Measurements from ENCODE around the gene MAFG.

The MAFG gene

DNA sequence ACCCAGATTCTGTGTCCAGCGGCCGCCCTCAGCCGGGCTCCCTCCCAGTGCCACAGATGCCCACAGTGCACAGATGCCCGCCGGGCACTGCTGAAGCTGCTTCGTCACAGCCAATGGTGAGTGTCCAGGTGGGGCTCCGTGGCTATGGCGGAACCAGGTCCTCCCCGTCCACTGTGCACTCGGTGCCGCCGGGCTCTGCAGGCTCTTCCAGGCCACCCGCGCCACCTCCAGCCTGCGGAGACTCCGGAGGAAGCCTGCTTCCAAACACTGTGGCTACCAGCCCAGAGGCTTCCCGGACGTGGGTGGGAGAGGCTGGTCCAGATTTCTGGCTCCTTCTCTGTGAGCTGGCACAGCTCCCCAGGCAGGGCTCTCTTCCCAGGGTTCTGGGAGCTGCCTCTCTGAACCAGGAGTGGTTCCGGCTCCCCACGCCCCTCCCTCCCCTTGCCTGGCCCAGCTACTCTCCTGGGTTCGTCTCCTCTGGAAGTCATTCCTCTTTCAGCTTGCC lies 12.4 kb upstream of the MAFG start:
- H3K27ac ChIP-seq = no peak overlapping the region
- TF ChIP-seq, protein P1, sequence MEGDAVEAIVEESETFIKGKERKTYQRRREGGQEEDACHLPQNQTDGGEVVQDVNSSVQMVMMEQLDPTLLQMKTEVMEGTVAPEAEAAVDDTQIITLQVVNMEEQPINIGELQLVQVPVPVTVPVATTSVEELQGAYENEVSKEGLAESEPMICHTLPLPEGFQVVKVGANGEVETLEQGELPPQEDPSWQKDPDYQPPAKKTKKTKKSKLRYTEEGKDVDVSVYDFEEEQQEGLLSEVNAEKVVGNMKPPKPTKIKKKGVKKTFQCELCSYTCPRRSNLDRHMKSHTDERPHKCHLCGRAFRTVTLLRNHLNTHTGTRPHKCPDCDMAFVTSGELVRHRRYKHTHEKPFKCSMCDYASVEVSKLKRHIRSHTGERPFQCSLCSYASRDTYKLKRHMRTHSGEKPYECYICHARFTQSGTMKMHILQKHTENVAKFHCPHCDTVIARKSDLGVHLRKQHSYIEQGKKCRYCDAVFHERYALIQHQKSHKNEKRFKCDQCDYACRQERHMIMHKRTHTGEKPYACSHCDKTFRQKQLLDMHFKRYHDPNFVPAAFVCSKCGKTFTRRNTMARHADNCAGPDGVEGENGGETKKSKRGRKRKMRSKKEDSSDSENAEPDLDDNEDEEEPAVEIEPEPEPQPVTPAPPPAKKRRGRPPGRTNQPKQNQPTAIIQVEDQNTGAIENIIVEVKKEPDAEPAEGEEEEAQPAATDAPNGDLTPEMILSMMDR (IDR thresholded peaks at IDR 0.05) = no peak
- no peak for TF ChIP-seq ZFX (IDR thresholded peaks at IDR 0.05; ENCODE audit: borderline replicate concordance)

DNA sequence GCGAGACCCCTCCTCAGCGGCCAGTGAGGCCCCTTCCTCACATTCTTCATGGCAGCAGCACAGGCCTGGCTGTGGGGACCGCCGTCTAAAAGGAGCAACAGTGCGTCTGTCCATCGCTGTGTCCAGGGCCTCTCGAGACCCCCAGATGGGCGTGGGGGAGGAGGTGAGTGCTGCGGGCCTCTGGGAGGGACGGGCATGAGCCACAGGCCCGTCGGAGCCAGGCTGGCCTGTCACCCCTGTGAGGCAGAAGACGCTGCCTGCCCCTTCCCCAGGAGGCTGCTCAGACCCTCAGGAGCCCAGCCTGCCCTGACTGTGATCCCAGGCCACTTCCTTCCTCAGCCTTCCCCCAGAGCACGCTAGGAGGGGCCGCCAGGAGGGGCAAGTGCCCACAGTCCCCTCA lies 11.7 kb upstream of the MAFG start:
- no peak overlapping the region for H3K27ac ChIP-seq
- TF ChIP-seq ZFX (IDR thresholded peaks at IDR 0.05; ENCODE audit: borderline replicate concordance) = no peak

DNA sequence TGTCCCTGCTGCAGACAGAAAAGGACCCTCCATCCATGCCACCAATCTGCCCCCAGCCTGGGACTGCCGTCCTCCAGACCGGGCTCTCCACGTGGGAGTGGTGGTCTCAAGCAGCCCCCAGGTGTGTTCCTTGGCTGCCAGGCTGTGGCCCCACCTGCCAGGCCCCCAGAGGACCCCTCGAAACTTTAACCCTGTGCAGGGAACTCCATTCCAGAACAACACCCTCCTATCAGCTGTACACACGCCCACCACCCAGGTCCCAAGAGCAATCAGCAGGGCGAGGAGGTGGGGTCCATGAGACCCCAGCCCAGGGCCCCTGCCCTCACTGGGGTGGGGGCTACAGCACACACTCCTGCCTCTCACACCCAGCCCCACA lies 8.2 kb upstream of the MAFG start:
- H3K27ac ChIP-seq = peak overlapping the region; percentile 74
- no peak for TF ChIP-seq ZFX (IDR thresholded peaks at IDR 0.05; ENCODE audit: borderline replicate concordance)
- TF ChIP-seq, protein P1 (IDR thresholded peaks at IDR 0.05) = no peak

DNA sequence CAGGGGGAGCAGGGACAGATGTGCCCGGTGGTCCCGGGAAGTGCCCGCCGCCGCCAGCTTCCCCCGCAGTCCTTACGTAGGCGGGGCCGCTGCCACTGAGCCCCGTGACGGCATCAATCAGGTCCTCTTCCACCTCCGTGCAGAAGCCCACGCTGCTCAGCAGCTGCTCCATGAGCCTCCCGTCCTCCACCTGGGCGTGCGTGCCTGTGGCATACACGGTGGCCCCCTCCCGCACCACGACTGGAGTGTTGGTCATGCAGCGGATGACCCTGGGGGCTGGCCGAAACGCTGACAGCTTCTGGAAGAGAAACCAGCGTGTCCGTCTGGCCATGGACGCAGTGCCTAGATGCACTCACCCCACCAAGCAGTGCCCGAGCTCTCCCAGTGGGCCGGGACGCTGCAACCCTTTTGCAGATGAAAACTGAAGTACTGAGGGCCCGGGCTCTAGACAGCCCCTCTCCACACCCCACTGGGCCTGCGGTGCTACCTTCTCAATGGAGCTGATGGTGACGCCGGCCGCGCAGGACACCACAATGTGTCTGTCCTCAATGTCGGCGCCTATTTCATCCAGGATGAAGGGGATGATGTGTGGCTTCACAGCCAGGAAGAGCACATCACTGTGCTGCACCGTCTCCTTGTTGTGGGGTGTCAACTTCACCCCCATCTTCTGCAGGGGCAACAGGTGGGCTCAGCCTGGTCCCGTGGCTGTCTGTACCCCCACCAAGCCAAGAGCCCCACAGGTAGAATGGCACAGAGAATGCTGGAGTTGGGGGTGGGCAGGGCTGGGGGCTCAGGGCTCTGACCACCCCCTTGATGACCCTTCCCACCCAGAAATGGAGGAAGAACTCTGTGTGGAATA lies 7.5 kb upstream of the MAFG start:
- no peak overlapping the region for H3K27ac ChIP-seq
- no peak for TF ChIP-seq ZFX (IDR thresholded peaks at IDR 0.05; ENCODE audit: borderline replicate concordance)
- TF ChIP-seq, protein P1 (IDR thresholded peaks at IDR 0.05) = no peak

DNA sequence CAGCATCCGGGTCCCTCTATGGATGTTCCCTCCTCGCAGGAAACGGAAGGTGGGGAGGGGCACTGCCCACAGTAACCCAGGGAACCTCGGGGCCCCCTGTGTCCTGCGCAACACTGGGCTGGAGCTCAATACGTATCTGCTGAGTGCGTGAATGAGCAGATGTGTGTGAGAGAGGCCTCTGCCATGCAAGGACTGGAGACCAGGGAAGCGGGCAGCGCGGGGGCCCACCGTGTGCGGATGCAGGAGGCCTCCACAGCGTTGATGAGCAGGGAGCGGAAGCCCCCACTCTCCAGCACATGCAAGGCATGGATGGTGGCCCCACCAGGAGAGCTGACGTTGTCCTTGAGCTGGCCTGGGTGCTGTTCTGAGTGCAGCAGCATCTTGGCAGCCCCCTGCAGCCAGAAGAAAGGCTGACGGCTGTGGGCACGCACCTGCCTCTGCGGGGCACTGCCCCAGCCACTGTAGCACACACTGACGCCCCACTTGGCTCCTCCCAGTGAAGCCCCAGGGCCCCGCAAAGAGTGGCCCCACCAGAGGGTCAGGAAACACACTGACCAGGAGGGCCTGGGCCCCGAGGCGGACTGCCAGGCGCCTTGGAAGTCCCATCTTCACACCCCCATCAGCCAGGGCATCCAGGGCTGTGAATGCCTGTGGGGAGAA lies 6.7 kb upstream of the MAFG start:
- no peak for TF ChIP-seq ZFX (IDR thresholded peaks at IDR 0.05; ENCODE audit: borderline replicate concordance)
- TF ChIP-seq, protein P1 (IDR thresholded peaks at IDR 0.05) = no peak
- no peak overlapping the region for H3K27ac ChIP-seq

DNA sequence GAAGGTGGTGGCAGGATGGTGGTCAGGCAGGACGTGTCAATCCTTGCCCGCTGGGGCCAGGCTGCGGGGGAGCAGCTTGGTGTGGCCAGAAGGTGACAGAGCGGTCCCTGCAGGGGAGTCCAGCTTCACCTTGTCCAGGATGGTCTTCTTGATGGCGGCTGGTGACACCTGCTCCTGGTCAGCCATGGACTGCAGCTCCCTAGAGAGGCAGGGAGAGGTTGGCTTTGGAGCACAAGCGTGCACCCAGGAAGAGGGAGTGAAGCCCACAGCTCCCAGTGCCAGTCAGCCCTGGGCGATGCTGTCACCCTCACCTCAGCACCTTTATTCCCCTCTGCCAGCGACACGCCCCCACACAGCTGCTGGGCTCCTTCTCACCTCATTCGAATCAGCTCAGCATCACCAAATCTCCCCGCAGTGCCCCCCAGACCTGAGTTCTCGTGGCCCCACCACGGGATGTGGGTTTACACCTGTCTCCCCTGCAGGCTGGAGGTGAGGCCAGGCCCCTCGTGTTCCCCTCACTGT lies 5.7 kb upstream of the MAFG start:
- TF ChIP-seq ZFX (IDR thresholded peaks at IDR 0.05; ENCODE audit: borderline replicate concordance) = no peak
- TF ChIP-seq, protein P1 (IDR thresholded peaks at IDR 0.05) = no peak

DNA sequence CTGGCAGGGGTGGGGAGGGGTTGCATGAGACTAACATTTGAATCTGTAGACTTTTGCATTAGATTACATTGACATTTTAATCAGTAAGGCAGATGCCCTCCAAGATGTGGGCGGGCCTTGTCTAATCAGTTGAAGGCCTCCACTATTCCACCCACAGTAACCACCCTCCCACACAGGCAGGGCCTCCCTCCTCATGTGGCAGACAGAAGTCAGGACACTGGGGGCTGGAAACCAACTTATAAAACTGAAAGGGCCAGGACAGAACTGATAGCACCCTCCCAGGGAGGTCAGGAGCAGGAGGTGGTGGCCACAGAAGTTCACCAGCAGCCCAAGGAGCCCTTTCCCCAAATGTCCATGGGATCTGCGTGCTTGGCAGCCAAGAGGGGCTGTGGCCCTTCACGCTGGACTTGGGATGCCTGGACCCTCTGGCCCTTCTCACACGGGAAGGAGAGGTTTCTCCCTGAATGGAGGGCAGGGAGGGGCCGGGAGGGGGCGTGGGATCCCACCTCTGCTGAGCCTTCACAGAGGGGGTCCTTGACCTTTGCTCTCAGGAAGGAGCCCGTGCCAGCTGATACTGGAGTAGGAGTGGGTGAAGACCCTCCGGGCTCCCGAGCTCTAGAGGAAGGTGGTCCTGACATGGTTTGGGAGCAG lies 4.9 kb upstream of the MAFG start:
- H3K27ac ChIP-seq = 0 out of 2 replicates have a peak overlapping the region, but pooled peaks have one; percentile 7
- TF ChIP-seq ZFX (IDR thresholded peaks at IDR 0.05; ENCODE audit: borderline replicate concordance) = no peak
- TF ChIP-seq, protein P1 (IDR thresholded peaks at IDR 0.05) = no peak

More for the DNA sequence above, 5.7 kb upstream of the MAFG start:
- H3K27ac ChIP-seq = no peak overlapping the region
